ENCODE data around the gene CASP7.
A peak's percentile ranks its signal among the peaks of the same experiment; 100 is the strongest.

CASP7 gene

DNA sequence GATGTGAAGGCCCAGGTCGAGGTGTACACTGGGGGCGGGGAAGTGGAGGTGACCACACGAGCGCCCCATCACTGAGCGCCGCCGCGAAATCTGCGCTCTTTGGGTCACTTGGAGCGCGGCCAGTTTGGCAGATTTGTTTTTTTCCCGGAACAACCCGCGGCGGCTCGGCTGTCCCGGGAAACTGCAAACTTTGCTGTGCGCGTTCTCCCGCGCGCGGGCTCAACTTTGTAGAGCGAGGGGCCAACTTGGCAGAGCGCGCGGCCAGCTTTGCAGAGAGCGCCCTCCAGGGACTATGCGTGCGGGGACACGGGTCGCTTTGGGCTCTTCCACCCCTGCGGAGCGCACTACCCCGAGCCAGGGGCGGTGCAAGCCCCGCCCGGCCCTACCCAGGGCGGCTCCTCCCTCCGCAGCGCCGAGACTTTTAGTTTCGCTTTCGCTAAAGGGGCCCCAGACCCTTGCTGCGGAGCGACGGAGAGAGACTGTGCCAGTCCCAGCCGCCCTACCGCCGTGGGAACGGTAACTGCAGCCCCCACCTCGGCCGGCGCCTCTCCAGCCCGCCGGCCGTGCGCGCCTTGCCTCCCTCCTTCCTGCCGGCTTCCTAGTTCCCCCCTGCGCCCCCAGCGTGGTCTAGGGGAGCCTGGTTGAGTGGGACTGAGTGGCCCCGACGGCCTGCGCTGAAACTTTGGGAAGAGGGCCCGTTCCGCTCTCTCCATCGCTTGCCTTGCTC is at the start of gene CASP7:
Gene CASP7 (plus strand): TSS at position 450 of the 727 bp plus-strand sequence. CDS start 17,582 bp downstream, outside the sequence.
- no peaks in the 10 kb centered on the region for H3K9me3 ChIP-seq
- peak within 1 kb of the TSS; percentile 92 to 98 for H3K27ac ChIP-seq
- peaks cover 0 to 4% (median 0%) of the 10 kb centered on the region in 3 donors for H3K36me3 ChIP-seq
- peak within 1 kb of the TSS; percentile 91 to 98 for H3K4me3 ChIP-seq
- no peak for TF ChIP-seq CTCF (IDR thresholded peaks at IDR 0.05)
- intact Hi-C loops (cut with DNase I; ENCODE audit: low total_unique reads) = no loop called here
- peak; percentile 57 to 85 for DNase-seq
- no peaks in the 10 kb centered on the region for H3K27me3 ChIP-seq
- H3K4me1 ChIP-seq = peaks cover 0 to 16% (median 8%) of the 10 kb centered on the region in 4 donors

DNA sequence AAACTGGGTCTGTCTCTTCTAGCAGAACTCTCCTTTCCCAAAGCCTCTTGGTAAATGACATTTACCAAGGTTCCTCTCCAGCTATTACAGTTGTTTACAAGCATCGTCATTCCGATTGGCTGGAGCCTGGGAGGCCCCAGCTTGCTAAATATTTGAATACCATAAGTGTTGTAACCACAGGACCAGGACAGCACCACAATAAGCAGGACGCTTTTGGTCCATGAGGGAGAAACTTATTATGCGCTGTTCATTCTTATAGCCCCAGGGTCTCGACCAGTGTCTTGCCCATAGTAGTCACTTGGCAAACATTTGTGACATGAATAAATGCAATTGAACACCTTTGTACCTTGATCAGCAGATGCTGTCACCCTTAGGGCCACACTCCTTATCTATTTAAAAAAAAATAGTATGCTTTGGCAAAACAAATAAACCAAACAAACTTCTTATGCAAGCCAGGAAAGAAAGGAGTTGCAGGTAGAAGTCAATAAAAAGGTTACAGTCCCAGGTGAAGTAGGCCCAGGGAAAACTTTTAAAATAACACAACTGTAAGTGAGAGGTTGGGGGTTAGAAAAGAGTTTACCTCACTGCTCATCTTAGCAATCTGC is 48.7 kb upstream of the CASP7 start:
- H3K4me3 ChIP-seq = no peak overlapping the region
- intact Hi-C loops (cut with DNase I; ENCODE audit: low total_unique reads) = no loop called here
- peaks cover 0 to 19% (median 4%) of the 10 kb centered on the region in 4 donors for H3K4me1 ChIP-seq
- no peaks in the 10 kb centered on the region for H3K36me3 ChIP-seq
- no peaks in the 10 kb centered on the region for H3K9me3 ChIP-seq
- H3K27me3 ChIP-seq = no peaks in the 10 kb centered on the region
- TF ChIP-seq CTCF (IDR thresholded peaks at IDR 0.05) = no peak
- no peak for DNase-seq
- H3K27ac ChIP-seq = no peak overlapping the region

DNA sequence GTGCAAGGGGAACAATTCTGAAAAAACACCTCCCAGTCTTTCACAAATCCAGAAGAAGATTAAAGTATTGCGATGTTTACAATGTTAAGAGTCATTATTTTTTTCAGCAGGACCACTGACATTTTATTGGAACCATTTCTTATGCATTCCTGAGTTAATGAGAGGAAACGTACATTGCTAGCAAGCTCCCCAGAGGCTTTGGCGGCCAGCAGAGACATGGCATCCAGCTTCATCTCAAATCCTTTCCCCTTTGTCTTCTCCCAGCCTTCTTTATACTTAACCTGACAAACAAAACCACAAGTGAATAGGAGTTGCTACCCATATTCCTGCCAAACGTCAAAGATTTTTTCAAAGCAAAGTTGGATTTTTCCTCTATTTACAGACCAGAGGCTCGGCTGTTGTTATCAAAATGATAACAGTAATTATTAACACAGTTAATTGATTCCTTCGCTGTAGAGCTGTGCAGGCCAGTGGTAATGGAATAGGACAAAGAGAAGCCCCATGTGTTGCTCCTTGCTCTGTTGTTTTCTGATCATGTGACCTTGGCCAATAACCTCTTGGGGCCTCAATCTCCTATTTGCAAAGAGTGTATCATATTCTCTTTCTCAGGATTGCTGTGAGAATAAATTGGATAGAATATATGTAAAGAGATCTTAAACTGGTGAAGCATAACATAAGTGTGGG is 47.9 kb upstream of the CASP7 start:
- no peak overlapping the region for H3K4me3 ChIP-seq
- no peak for DNase-seq
- TF ChIP-seq CTCF (IDR thresholded peaks at IDR 0.05) = no peak
- intact Hi-C loops (cut with DNase I; ENCODE audit: low total_unique reads) = no loop called here
- no peaks in the 10 kb centered on the region for H3K27me3 ChIP-seq
- no peaks in the 10 kb centered on the region for H3K9me3 ChIP-seq
- no peaks in the 10 kb centered on the region for H3K36me3 ChIP-seq
- H3K27ac ChIP-seq = no peak overlapping the region
- peaks cover 0 to 14% (median 3%) of the 10 kb centered on the region in 4 donors for H3K4me1 ChIP-seq

DNA sequence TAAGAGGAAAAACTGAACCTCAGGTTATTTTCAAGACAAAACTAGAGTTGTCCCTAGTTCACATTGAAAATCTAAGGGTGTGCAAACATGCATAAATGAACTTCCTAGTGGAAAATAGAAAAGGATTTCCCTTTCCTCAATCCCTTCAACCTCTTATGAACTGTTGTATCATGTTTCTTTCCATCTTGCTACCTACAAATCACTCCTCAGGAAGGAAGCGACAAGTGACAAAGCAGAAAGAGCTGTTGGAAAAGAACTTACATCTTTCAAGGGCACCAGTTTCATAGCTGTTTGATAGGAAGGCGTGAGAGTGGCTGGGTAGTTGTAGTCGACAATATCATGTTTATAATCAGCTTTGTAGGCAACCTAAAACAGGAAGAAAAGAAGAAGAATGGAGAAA is 39.7 kb upstream of the CASP7 start:
- no peak overlapping the region for H3K4me3 ChIP-seq
- no peaks in the 10 kb centered on the region for H3K9me3 ChIP-seq
- DNase-seq = no peak
- intact Hi-C loops (cut with DNase I; ENCODE audit: low total_unique reads) = no loop called here
- no peak for TF ChIP-seq CTCF (IDR thresholded peaks at IDR 0.05)
- H3K27me3 ChIP-seq = no peaks in the 10 kb centered on the region
- H3K27ac ChIP-seq = no peak overlapping the region
- peaks cover 0 to 17% (median 4%) of the 10 kb centered on the region in 4 donors for H3K4me1 ChIP-seq
- no peaks in the 10 kb centered on the region for H3K36me3 ChIP-seq

GRCh38 chr10:113641702-113642101 is 38.0 kb upstream of the CASP7 start:
- no peak for DNase-seq
- H3K27ac ChIP-seq = no peak overlapping the region
- H3K4me3 ChIP-seq = no peak overlapping the region
- H3K4me1 ChIP-seq = peaks cover 0 to 34% (median 4%) of the 10 kb centered on the region in 4 donors
- H3K9me3 ChIP-seq = no peaks in the 10 kb centered on the region
- no peaks in the 10 kb centered on the region for H3K27me3 ChIP-seq
- intact Hi-C loops (cut with DNase I; ENCODE audit: low total_unique reads) = no loop called here
- no peaks in the 10 kb centered on the region for H3K36me3 ChIP-seq
- no peak for TF ChIP-seq CTCF (IDR thresholded peaks at IDR 0.05)
